HepG2 (cell line): ENCODE results near the gene WWC1. TPM values are rescaled to one million over a fixed set of nuclear protein-coding genes. Genes with fewer than 3 reads are reported as not detected.

Experiments
- CAMTA2 ChIP-seq: sonication (generic); formaldehyde crosslinking; IDR thresholded peaks from 2 replicates; pipeline ENCODE4 v1.4.0; 2020; ENCODE audit warnings: mild to moderate bottlenecking, missing genetic modification reagents, borderline replicate concordance
- DR1 ChIP-seq: sonication (generic); formaldehyde crosslinking; IDR thresholded peaks from 2 replicates; pipeline ENCODE4 v1.8.0; 2021; ENCODE audit warnings: mild to moderate bottlenecking, missing genetic modification reagents, inconsistent platforms
- GMEB1 ChIP-seq: sonication (generic); formaldehyde crosslinking; IDR thresholded peaks from 2 replicates; pipeline ENCODE4 v1.5.1; 2020; ENCODE audit warnings: missing genetic modification reagents, mild to moderate bottlenecking, borderline replicate concordance
- HDAC6 ChIP-seq: fragments of 200-600 bp; sonication (generic); IDR thresholded peaks from 2 replicates; pipeline ENCODE4 v1.7.0; 2017; ENCODE audit warnings: mild to moderate bottlenecking, antibody characterized with exemption, low read length, low read depth
- HNF1B ChIP-seq: sonication (generic); formaldehyde crosslinking; IDR thresholded peaks from 2 replicates; pipeline ENCODE4 v1.5.1; 2020; ENCODE audit warnings: mild to moderate bottlenecking, moderate library complexity, missing genetic modification reagents
- HNRNPH1 ChIP-seq: fragments of 200-400 bp; formaldehyde crosslinking; optimal IDR thresholded peaks from 2 replicates; pipeline ENCODE3; 2017; ENCODE audit warnings: mild to moderate bottlenecking, low read depth, low read length
- MED13 ChIP-seq: sonication (generic); formaldehyde crosslinking; IDR thresholded peaks from 2 replicates; pipeline ENCODE4 v1.5.0; 2020; ENCODE audit warnings: missing genetic modification reagents
- MLLT10 ChIP-seq: sonication (generic); formaldehyde crosslinking; IDR thresholded peaks from 2 replicates; pipeline ENCODE4 v1.4.0; 2020; ENCODE audit warnings: missing genetic modification reagents
- PAXIP1 ChIP-seq: sonication (generic); formaldehyde crosslinking; conservative IDR thresholded peaks from 2 replicates; pipeline ENCODE4 v1.4.0; 2020; ENCODE audit warnings: mild to moderate bottlenecking, missing genetic modification reagents, moderate library complexity
- PHB2 ChIP-seq: fragments of 450-650 bp; IDR thresholded peaks from 2 replicates; pipeline ENCODE4 v1.6.1; 2018; ENCODE audit not compliant: partially characterized antibody
- POGZ ChIP-seq: sonication (generic); formaldehyde crosslinking; IDR thresholded peaks from 2 replicates; pipeline ENCODE4 v1.4.0; 2020; ENCODE audit warnings: mild to moderate bottlenecking, missing genetic modification reagents
- POLR2AphosphoS5 ChIP-seq: IDR thresholded peaks from 2 replicates; pipeline ENCODE4 v1.6.1; 2012; ENCODE audit warnings: low read depth, low read length
- POLR2G ChIP-seq: fragments of 200-400 bp; formaldehyde crosslinking; IDR thresholded peaks from 2 replicates; pipeline ENCODE4 v1.6.1; 2018; ENCODE audit warnings: mild to moderate bottlenecking, low read depth, low read length, moderate library complexity
- RAD51 ChIP-seq: fragments of 450-650 bp; IDR thresholded peaks from 2 replicates; pipeline ENCODE4 v1.6.1; 2016; ENCODE audit warnings: borderline replicate concordance
- SAP130 ChIP-seq: IDR thresholded peaks from 2 replicates; pipeline ENCODE4 v1.6.1; 2016; ENCODE audit warnings: low read depth
- TRAFD1 ChIP-seq: sonication (generic); formaldehyde crosslinking; IDR thresholded peaks from 2 replicates; pipeline ENCODE4 v1.5.1; 2020; ENCODE audit warnings: missing genetic modification reagents, mild to moderate bottlenecking, borderline replicate concordance
- YEATS2 ChIP-seq: sonication (generic); formaldehyde crosslinking; IDR thresholded peaks from 2 replicates; pipeline ENCODE4 v1.4.0; 2020; ENCODE audit warnings: missing genetic modification reagents, borderline replicate concordance
- ZBTB38 ChIP-seq: sonication (generic); formaldehyde crosslinking; IDR thresholded peaks from 2 replicates; pipeline ENCODE4 v1.5.1; 2020; ENCODE audit warnings: mild to moderate bottlenecking, missing genetic modification reagents
- ZNF260 ChIP-seq: sonication (generic); formaldehyde crosslinking; IDR thresholded peaks from 2 replicates; pipeline ENCODE4 v1.4.0; 2020; ENCODE audit warnings: missing genetic modification reagents, low read depth, mild to moderate bottlenecking, borderline replicate concordance
- ZNF335 ChIP-seq: sonication (generic); formaldehyde crosslinking; IDR thresholded peaks from 2 replicates; pipeline ENCODE4 v1.4.0; 2020; ENCODE audit warnings: missing genetic modification reagents
- ZNF619 ChIP-seq: sonication (generic); formaldehyde crosslinking; IDR thresholded peaks from 2 replicates; pipeline ENCODE4 v1.4.0; 2020; ENCODE audit warnings: mild to moderate bottlenecking, missing genetic modification reagents
- ZNF782 ChIP-seq: sonication (generic); formaldehyde crosslinking; IDR thresholded peaks from 2 replicates; pipeline ENCODE4 v1.4.0; 2020; ENCODE audit warnings: missing genetic modification reagents, mild to moderate bottlenecking, borderline replicate concordance
- polyA plus RNA-seq, 8 experiments: library from polyadenylated mRNA; depleted of rRNA in 3 of 8; stranded (reverse) in 7 of 8; unstranded in 1 of 8; fragments of >200 nt; fragmentation: Illumina TruSeq in 4 of 8; extraction: Trizol in 4 of 8; gene quantifications; 2 replicates each; pipeline versions ENCODE4 v1.2.1 to v1.2.3, GENCODE V29; 2011 to 2016; ENCODE audit warnings: low read depth in 4 of 8, missing spikeins in 1 of 8, mixed read lengths in 1 of 8; ENCODE audit not compliant: insufficient read depth in 1 of 8
- total RNA-seq, 5 experiments: library from RNA; depleted of rRNA; stranded (reverse); fragments of >200 nt; fragmentation: Illumina TruSeq; extraction: Trizol; gene quantifications; 2 replicates each; pipeline ENCODE4 v1.2.3, GENCODE V29; 2016; ENCODE audit warnings: low read depth in 1 of 5

Gene WWC1
- total and polyA plus RNA-seq, 2 of the 13 experiments (the other 11 are each of a cell fraction or from before 2014, with no cell fraction given) = 8.3 to 17.9 TPM

GRCh38 chr5:168362097-168362885 lies 70.8 kb downstream of the WWC1 start (continued):
- no peak for TF ChIP-seq ZBTB38
- TF ChIP-seq MED13 (CRISPR knock-in tag) = no peak
- peak; percentile 93 for TF ChIP-seq PAXIP1 (CRISPR knock-in tag)
- no peak for TF ChIP-seq PHB2
- TF ChIP-seq DR1 (CRISPR knock-in tag) = no peak
- TF ChIP-seq MLLT10 (CRISPR knock-in tag) = no peak
- peak; percentile 85 for TF ChIP-seq SAP130 (CRISPR knock-in tag)
- no peak for TF ChIP-seq ZNF619
- peak; percentile 91 for TF ChIP-seq HNF1B (CRISPR knock-in tag)
- no peak for TF ChIP-seq RAD51
- no peak for TF ChIP-seq POLR2G
- no peak for TF ChIP-seq HNRNPH1
- no peak for TF ChIP-seq ZNF782 (CRISPR knock-in tag)
- TF ChIP-seq CAMTA2 (CRISPR knock-in tag) = no peak
- no peak for TF ChIP-seq HDAC6
- peak; percentile 55; the same call in 1 of the 2 replicates for TF ChIP-seq ZNF335
- no peak for TF ChIP-seq ZNF260 (CRISPR knock-in tag)
- no peak for TF ChIP-seq YEATS2
- TF ChIP-seq TRAFD1 (CRISPR knock-in tag) = no peak
- no peak for TF ChIP-seq POLR2AphosphoS5
- TF ChIP-seq POGZ (CRISPR knock-in tag) = peak; percentile 70
- TF ChIP-seq GMEB1 = no peak
